Measurements from ENCODE around the gene PLCL2.

PLCL2 gene

GRCh38 chr3:17047162-17047561 lies 162.4 kb downstream of the PLCL2 start:
- Histone ChIP-seq H3K36me3 (ENCODE audit: insufficient read depth, low read length) (peaks cover 61% of the 10 kb centered on the region), H3K4me3 (ENCODE audit: low read depth, low read length, poor library complexity, severe bottlenecking) (no peak overlapping the region), H3K9me3 (ENCODE audit: low read length) (peaks cover 4% of the 10 kb centered on the region; the same call in 1 of the 2 replicates), H3K4me1 (ENCODE audit: insufficient read depth, low read length, severe bottlenecking) (no peaks in the 10 kb centered on the region), H3K79me2 (ENCODE audit: insufficient read depth, low read length) (no peaks in the 10 kb centered on the region), H3K27ac (ENCODE audit: low read depth, low read length, poor library complexity, severe bottlenecking) (no peak overlapping the region), H3F3A (ENCODE audit: insufficient read depth, low read length) (no peaks in the 10 kb centered on the region), H3K9me2 (ENCODE audit: low read depth, low read length) (no peaks in the 10 kb centered on the region), H3K4me2 (ENCODE audit: low read length) (no peak overlapping the region), H3K27me3 (ENCODE audit: insufficient read depth, low read length) (no peaks in the 10 kb centered on the region), H2AFZ (ENCODE audit: low read length) (no peak overlapping the region), H4K20me1 (ENCODE audit: insufficient read depth, low read length) (no peaks in the 10 kb centered on the region), H3K9ac (ENCODE audit: low read length) (no peak overlapping the region)
- TF ChIP-seq CTCF (IDR thresholded peaks at IDR 0.05; ENCODE audit: low read length) (no peak), EZH2 (IDR thresholded peaks at IDR 0.05; ENCODE audit: borderline replicate concordance, low read length) (no peak)

- H3K9me2 ChIP-seq (ENCODE audit: low read depth, low read length), result no peaks in the 10 kb centered on the region
- TF ChIP-seq CTCF (IDR thresholded peaks at IDR 0.05; ENCODE audit: low read length), result no peak
- TF ChIP-seq EZH2 (IDR thresholded peaks at IDR 0.05; ENCODE audit: borderline replicate concordance, low read length), result no peak
- H3K79me2 ChIP-seq (ENCODE audit: insufficient read depth, low read length), result no peaks in the 10 kb centered on the region
- H3K9ac ChIP-seq (ENCODE audit: low read length), result no peak overlapping the region
- H3K27ac ChIP-seq (ENCODE audit: low read depth, low read length, poor library complexity, severe bottlenecking), result no peak overlapping the region
- H3K4me1 ChIP-seq (ENCODE audit: insufficient read depth, low read length, severe bottlenecking), result no peaks in the 10 kb centered on the region
- H2AFZ ChIP-seq (ENCODE audit: low read length), result no peak overlapping the region
- no peak overlapping the region for H3K4me2 ChIP-seq (ENCODE audit: low read length)
- H3K9me3 ChIP-seq (ENCODE audit: low read length), result peaks cover 4% of the 10 kb centered on the region; the same call in 1 of the 2 replicates
- H3K4me3 ChIP-seq (ENCODE audit: low read depth, low read length, poor library complexity, severe bottlenecking), result no peak overlapping the region
- no peaks in the 10 kb centered on the region for H3F3A ChIP-seq (ENCODE audit: insufficient read depth, low read length)
- H3K27me3 ChIP-seq (ENCODE audit: insufficient read depth, low read length), result no peaks in the 10 kb centered on the region
- H3K36me3 ChIP-seq (ENCODE audit: insufficient read depth, low read length), result peaks cover 55% of the 10 kb centered on the region
- no peaks in the 10 kb centered on the region for H4K20me1 ChIP-seq (ENCODE audit: insufficient read depth, low read length)
These were observed 163.1 kb downstream of the PLCL2 start for GRCh38 chr3:17047894-17048293.

GRCh38 chr3:17050071-17050470 lies 165.3 kb downstream of the PLCL2 start:
- TF ChIP-seq EZH2 (IDR thresholded peaks at IDR 0.05; ENCODE audit: borderline replicate concordance, low read length), result no peak
- TF ChIP-seq CTCF (IDR thresholded peaks at IDR 0.05; ENCODE audit: low read length), result no peak
- Histone ChIP-seq H3K4me1 (ENCODE audit: insufficient read depth, low read length, severe bottlenecking) (no peaks in the 10 kb centered on the region), H3K36me3 (ENCODE audit: insufficient read depth, low read length) (peaks cover 54% of the 10 kb centered on the region), H3K9ac (ENCODE audit: low read length) (no peak overlapping the region), H3K79me2 (ENCODE audit: insufficient read depth, low read length) (no peaks in the 10 kb centered on the region), H3K4me3 (ENCODE audit: low read depth, low read length, poor library complexity, severe bottlenecking) (no peak overlapping the region), H3K4me2 (ENCODE audit: low read length) (no peak overlapping the region), H2AFZ (ENCODE audit: low read length) (no peak overlapping the region), H3K9me2 (ENCODE audit: low read depth, low read length) (no peaks in the 10 kb centered on the region), H3K27ac (ENCODE audit: low read depth, low read length, poor library complexity, severe bottlenecking) (no peak overlapping the region), H3K27me3 (ENCODE audit: insufficient read depth, low read length) (no peaks in the 10 kb centered on the region), H3F3A (ENCODE audit: insufficient read depth, low read length) (no peaks in the 10 kb centered on the region), H3K9me3 (ENCODE audit: low read length) (peaks cover 4% of the 10 kb centered on the region; the same call in 1 of the 2 replicates), H4K20me1 (ENCODE audit: insufficient read depth, low read length) (no peaks in the 10 kb centered on the region)

Data from OCI-LY1 (cell line).